Gastrocnemius medialis (tissue), 4 donors: ENCODE measurements around the gene IFT27.

Source experiments
- POLR2A ChIP-seq, 2 donors: fragments of 450-650 bp; IDR thresholded peaks; one replicate each; pipeline ENCODE4 v1.6.1; 2017; ENCODE audit warnings: antibody characterized with exemption in 2 of 2, mild to moderate bottlenecking in 2 of 2, moderate library complexity in 2 of 2
- TF ChIP-seq, protein P1 (sequence below), 5 experiments: fragments of 450-650 bp in 3 of 5; fragments of 200-600 bp in 2 of 5; sonication (generic) in 2 of 5; IDR thresholded peaks in 4 of 5; conservative IDR thresholded peaks in 1 of 5; 1 replicate in 4 of 5; 2 replicates in 1 of 5; pipeline ENCODE4 v1.5.1; 2016 to 2019; ENCODE audit warnings: antibody characterized with exemption in 5 of 5, mild to moderate bottlenecking in 3 of 5, moderate library complexity in 3 of 5

DNA sequence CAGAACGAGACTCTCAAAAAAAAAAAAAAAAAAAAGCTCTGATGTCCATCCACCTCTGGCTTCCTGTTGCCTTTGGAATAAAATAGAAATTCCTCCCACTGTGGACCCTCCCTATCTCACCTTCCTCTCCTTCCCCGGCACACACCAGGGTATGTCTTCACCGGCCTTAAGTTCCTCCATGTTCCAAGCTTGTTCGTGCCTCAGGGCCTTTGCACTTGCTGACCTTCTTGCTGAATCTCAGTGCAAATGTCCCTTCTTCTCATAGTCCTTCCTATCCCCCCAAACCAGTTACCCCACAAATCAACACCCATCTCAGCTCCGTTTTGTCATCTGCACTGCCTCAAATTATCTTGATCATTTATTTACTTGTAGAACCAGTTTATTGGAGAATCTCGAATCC is 20.6 kb downstream of the IFT27 start:
- TF ChIP-seq, protein P1, sequence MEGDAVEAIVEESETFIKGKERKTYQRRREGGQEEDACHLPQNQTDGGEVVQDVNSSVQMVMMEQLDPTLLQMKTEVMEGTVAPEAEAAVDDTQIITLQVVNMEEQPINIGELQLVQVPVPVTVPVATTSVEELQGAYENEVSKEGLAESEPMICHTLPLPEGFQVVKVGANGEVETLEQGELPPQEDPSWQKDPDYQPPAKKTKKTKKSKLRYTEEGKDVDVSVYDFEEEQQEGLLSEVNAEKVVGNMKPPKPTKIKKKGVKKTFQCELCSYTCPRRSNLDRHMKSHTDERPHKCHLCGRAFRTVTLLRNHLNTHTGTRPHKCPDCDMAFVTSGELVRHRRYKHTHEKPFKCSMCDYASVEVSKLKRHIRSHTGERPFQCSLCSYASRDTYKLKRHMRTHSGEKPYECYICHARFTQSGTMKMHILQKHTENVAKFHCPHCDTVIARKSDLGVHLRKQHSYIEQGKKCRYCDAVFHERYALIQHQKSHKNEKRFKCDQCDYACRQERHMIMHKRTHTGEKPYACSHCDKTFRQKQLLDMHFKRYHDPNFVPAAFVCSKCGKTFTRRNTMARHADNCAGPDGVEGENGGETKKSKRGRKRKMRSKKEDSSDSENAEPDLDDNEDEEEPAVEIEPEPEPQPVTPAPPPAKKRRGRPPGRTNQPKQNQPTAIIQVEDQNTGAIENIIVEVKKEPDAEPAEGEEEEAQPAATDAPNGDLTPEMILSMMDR (IDR thresholded peaks at IDR 0.05 in 4 of 5, conservative IDR thresholded peaks at IDR 0.05 in 1 of 5): no peak
- no peak for TF ChIP-seq POLR2A (IDR thresholded peaks at IDR 0.05)
